Spinal cord (tissue), 10 donors: Measurements from ENCODE around the gene REV1. TPM values are rescaled to one million over a fixed set of nuclear protein-coding genes. Genes with fewer than 3 reads are reported as not detected.
"Not testable (repeated sequence)": the region's sequence is repeated elsewhere in the genome, so short reads cannot be mapped to it uniquely, and the experiment has no call there.

Experiments used
- DNase-seq, 6 donors: peaks; one replicate each; pipeline versions ENCODE4 v3.0.0 to v3.0.0-alpha.2; 2013 to 2015; ENCODE audit warnings: low spot score in 6 of 6, low read depth in 4 of 6
- H3K27ac ChIP-seq: one replicate; pipeline ENCODE4 v1.5.1; 2013; ENCODE audit warnings: low read depth, low read length, control low read depth
- H3K27me3 ChIP-seq: one replicate; pipeline ENCODE4 v1.6.1; 2013; ENCODE audit warnings: low read length; ENCODE audit not compliant: control insufficient read depth, insufficient read depth
- H3K36me3 ChIP-seq: one replicate; pipeline ENCODE4 v1.6.1; 2013; ENCODE audit warnings: low read length; ENCODE audit not compliant: control insufficient read depth, insufficient read depth
- H3K4me1 ChIP-seq: one replicate; pipeline ENCODE4 v1.6.1; 2013; ENCODE audit warnings: low read length; ENCODE audit not compliant: control insufficient read depth, insufficient read depth
- H3K4me3 ChIP-seq: one replicate; pipeline ENCODE4 v1.5.1; 2013; ENCODE audit warnings: low read depth, low read length, control low read depth
- H3K9me3 ChIP-seq: one replicate; pipeline ENCODE4 v1.6.1; 2013; ENCODE audit warnings: low read length; ENCODE audit not compliant: control insufficient read depth, insufficient read depth
- WGBS: methylation state at CpG from one replicate; pipeline ENCODE4 v1.1.5; 2013; ENCODE audit warnings: missing lambda C conversion rate; ENCODE audit not compliant: insufficient coverage; 5-methylcytosine and 5-hydroxymethylcytosine counted together
- polyA plus RNA-seq, 2 donors: library from polyadenylated mRNA; unstranded; fragments of 120-200 nt; gene quantifications; one replicate each; pipeline ENCODE4 v1.2.1, GENCODE V29; 2013; ENCODE audit not compliant: insufficient read length in 2 of 2
- total RNA-seq, 2 donors: library from RNA; depleted of rRNA in 1 of 2; stranded (reverse); fragments of 120-200 nt in 1 of 2; fragments of >200 nt in 1 of 2; gene quantifications; one replicate each; pipeline versions ENCODE4 v1.2.3 to v1.2.4, GENCODE V29; 2013 to 2014
- donor health status: healthy.

The REV1 gene
- total and polyA plus RNA-seq, 4 donors = 40.4 to 109 (median 54.8) TPM

DNA sequence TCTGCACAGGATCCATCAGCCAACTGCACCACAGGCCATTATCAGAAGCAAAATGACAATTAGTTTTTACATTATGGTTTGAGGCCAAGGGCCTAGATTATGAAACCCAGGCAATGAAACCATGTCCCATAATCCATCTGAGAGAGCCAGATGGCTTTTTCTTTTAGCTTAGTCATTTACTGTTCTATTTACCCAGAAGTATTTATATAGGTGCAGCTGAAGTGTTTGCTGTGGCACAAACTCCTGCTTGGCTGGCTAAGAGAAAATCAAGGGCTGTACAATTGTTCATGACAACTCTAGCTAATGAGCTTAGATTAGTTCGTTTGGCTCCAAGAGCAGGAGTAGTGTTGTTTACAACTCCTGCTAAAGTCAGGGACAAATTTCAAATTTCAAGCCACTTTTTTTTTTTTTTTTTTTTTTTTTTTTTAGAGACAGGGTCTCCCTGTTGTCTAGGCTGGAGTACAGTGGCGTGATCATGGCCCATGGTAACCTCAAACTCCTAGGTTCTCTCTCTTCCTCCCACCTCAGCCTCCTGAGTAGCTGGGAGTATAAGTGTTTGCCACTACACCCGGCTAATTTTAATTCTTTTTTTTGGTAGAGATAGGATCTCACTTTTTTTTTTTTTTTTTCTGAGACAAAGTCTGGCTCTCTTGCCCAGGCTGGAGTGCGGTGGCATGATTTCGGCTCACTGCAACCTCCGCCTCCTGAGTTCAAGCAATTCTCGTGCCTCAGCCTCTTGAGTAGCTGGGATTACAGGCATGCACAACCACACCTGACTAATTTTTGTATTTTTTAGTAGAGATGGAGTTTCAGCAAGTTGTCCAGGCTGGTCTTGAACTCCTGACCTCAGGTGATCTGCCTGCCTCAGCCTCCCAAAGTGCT, 18.4 kb upstream of the REV1 start:
- 94% methylated on average over 4 of the region's 7 CpGs for WGBS
- Histone ChIP-seq H3K9me3 (no peaks in the 10 kb centered on the region), H3K4me3 (no peak overlapping the region), H3K4me1 (no peaks in the 10 kb centered on the region), H3K27ac (no peak overlapping the region), H3K36me3 (no peaks in the 10 kb centered on the region), H3K27me3 (no peaks in the 10 kb centered on the region)
- DNase-seq = peak in 1 of 6 donors; percentile 67

DNA sequence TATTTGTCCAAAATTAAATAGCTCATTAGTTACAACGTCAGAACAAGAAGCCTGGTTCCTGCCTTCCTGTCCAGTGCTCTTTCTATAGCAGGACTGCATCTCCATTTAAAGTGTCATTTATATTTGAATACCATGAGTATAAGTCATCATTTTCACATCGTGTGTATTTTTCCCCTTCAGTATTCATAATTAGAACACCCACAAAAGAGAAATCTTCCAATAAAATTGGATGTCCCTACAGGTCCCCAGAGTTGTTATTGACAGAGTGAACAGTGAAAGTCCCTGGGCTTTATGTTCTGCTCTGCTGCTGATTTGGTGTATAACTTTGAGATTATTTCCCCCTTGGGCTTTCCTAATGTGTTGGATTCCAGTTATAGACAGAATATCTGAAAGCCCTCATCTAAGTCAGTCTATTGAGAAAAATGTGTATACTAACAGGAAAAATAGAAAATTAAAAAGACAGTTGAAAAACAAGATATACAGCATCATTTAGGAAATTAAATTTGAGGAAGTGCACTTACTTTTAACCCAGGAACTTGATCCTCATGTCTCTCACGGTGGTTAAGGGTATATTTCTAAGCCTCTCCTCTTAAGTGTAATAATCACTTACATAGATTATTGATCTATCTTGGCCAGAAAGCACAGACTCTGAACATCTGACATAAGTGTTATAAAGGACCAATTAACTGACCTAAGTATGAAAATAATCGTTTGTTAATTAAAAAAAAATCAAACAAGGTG, 15.2 kb upstream of the REV1 start:
- no peaks in the 10 kb centered on the region for H3K9me3 ChIP-seq
- H3K27ac ChIP-seq = no peak overlapping the region
- no peak overlapping the region for H3K4me3 ChIP-seq
- WGBS = no CpG with 5 or more reads among the region's 4 CpGs
- DNase-seq = peak in 1 of 6 donors; percentile 49
- no peaks in the 10 kb centered on the region for H3K4me1 ChIP-seq
- no peaks in the 10 kb centered on the region for H3K27me3 ChIP-seq
- H3K36me3 ChIP-seq = no peaks in the 10 kb centered on the region

DNA sequence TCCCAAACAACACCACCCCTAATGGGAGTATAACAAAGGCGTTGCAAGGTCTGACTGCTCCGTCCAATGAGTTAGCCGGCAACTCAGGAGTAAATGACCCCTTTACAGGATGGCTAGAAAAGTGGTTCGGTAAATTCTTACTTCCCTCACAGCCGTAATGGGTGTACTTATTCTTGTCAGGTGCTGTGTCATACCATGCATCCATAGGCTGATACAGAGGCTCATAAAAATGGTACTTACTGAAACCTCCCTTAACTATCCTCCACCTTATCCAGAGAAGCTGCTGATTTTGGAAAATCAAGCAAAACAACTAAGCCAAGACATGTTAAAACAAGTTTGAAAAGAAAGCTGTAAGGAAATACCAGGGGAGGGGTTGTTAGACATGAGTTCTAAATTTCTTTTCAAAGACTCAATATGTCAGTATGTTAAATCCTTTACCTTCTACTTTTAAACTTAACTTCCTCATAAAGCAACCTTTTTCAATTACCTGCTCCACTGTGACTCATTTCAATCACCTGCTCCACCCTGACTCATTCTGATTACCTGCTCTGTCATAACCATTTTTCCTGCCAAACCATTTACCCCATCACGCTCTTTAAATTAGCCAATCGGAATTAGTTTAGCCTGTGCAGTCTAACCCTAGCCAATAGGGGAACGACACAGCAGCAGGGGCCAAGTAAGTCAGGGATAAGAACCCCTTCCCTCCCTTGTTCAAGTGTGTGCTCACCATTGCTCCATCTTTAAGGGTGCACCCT, 14.0 kb upstream of the REV1 start:
- H3K4me3 ChIP-seq, H3K27me3 ChIP-seq, H3K36me3 ChIP-seq, DNase-seq, H3K4me1 ChIP-seq, H3K27ac ChIP-seq, H3K9me3 ChIP-seq: not testable (repeated sequence)
- 100% methylated on average over 3 of the region's 8 CpGs for WGBS

DNA sequence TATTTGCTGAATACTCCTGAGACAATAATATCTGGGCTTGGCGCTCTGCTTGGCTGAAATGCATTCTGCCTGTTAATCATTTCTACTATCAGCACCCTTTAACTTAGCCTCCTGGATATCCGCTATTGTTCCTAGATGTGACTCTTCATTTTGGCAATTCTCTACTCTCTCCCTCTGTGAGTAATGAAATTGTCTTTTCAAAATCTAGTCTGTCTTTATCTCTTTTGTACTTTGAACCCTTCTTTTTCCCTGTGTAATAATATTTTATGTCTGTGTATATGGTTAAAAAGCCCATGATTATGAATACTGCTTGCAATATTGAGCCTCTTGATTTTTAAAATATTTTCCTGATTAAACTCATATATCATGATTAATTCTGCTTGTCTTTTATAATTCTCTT, 6.2 kb upstream of the REV1 start:
- Histone ChIP-seq H3K4me1 (no peaks in the 10 kb centered on the region), H3K4me3 (no peak overlapping the region), H3K27me3 (no peaks in the 10 kb centered on the region), H3K36me3 (no peaks in the 10 kb centered on the region), H3K9me3 (no peaks in the 10 kb centered on the region), H3K27ac (no peak overlapping the region)
- no peak for DNase-seq
- WGBS = 38% methylated on average over 1 of the region's 2 CpGs

DNA sequence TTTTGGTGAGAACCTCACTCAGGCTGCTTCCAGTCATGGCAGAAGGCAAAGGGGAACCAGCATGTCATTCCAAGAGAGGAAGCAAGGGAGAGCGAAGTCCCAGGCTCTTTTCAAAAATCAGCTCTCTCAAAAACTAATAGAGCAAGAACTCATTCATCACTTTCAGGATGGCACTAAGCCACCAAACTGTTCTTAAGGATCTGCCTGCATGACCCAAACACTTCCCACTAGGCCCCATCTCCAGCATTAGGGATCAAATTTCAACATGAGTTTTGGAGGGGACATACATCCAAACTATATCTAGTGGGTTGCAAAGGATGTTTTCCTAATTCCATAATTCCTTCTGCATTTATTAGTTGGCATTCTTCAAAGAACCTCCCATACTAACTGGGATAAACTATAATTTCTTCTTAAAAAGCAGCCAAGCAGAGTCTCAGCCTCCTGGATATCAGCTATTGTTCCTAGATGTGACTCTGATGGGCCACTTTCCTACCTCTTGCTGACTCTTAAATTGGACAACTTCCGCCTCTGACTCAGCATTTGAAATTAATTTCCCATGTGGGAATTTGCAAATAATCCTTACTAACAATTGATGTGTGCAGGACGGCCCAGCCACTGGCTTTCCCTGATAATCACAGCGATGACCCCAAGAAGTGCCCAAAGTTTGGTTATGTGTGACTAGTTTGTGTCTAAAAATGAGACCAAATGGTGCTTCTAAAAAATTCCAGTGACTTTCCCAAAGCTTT, 5.5 kb upstream of the REV1 start:
- Histone ChIP-seq H3K4me1 (peaks cover 3% of the 10 kb centered on the region), H3K9me3 (no peaks in the 10 kb centered on the region), H3K27ac (no peak overlapping the region), H3K4me3 (no peak overlapping the region), H3K36me3 (no peaks in the 10 kb centered on the region), H3K27me3 (no peaks in the 10 kb centered on the region)
- DNase-seq = no peak
- 93% methylated on average over 3 of the region's 4 CpGs for WGBS

DNA sequence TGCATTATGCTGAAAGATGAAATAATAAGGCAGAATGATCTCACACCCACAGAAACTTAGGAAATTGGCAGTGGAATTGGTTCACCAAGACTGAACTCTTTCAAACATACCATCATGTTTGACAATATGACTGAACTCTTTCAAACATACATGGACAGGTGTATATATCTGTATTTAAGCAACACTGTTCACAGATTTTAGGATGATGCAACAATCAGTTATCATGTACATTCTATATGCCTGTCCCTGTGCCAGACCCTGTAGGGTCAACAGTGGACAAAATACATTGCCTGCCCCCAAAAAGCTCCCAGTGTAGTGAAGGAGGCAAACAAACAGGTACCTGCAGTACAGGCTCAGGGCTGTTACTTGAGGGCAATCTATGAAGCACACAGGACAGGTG, 2.9 kb upstream of the REV1 start:
- no peak overlapping the region for H3K4me3 ChIP-seq
- H3K4me1 ChIP-seq = peaks cover 3% of the 10 kb centered on the region
- no peak overlapping the region for H3K27ac ChIP-seq
- H3K36me3 ChIP-seq = no peaks in the 10 kb centered on the region
- no peaks in the 10 kb centered on the region for H3K9me3 ChIP-seq
- no peak for DNase-seq
- no peaks in the 10 kb centered on the region for H3K27me3 ChIP-seq

DNA sequence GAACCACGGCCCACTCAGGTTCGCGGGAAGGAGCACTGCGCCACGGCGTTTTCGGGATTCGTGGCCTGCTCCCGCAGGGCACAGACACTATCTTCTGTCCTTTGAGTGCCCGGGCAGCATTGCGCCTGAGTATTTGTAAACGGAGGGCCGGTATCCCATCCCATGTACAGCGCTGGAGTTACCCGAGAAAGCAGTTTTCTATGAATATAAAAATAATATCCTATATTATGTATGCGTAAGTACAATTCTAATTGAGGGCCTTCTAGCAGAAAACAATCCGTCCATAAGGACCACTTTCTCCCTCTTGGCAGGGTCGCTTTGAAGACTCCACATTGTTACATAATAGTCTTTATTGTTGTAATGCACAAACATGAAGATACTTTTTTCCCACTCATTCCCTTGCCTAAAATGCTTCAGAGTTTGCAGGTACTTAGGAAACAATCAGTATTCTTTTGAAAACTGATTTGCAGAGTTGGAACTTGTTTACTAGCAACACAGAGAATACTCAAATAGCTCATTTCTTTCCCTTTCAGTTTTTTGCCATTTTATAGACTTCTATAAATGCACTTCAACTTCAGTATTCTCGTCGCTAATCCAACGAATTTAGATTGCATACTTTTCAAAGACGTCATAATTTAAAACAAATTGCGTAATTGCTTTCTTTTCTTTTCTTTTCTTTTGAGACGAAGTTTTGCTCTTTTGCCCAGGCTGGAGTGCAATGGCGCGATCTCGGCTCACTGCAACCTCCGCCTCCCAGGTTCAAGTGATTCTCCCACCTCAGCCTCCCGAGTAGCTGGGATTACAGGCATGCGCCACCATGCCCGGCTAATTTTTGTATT, 1.0 kb upstream of the REV1 start:
- Histone ChIP-seq H3K27ac (peak overlapping the region; percentile 77), H3K9me3 (no peaks in the 10 kb centered on the region), H3K27me3 (no peaks in the 10 kb centered on the region), H3K4me3 (peak overlapping the region; percentile 47), H3K4me1 (peaks cover 9% of the 10 kb centered on the region), H3K36me3 (peaks cover 1% of the 10 kb centered on the region)
- WGBS = 26% methylated on average over 15 of the region's 31 CpGs
- DNase-seq = no peak

DNA sequence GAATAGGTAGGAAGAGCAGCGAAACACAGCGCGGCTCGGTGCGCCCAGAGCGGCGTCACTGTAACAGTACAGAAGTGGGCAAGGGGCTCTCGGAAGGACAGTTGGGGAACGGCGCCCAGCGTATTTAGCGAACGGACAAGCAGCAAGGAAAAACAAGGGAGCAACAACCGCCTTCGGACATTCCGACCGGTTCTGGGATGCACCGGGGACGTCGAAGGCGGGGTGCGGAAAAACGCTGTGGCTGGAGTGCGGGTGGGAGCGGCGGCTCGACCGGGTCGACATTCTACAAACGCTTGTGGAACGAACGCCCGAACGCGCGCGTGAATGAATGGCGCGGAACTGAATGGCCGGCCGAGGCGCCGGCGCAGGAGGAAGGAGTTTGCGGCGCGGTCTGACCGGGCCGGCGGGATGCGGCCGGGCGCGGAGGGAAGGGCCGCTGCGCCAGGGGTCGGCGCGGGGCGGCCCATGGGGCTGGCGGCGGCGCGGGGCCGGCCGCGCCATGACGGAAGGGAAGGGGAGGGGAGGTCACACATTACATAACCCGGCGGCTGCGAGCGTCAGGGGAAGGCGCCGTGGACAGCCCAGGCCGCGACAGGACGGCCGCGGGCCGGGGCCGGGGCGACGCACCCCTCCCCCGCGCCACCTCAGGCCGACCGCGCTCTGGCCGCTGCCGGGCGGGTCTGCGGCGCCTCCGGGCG, 605 bp downstream of the REV1 start:
- WGBS = under 1% methylated on average over 79 of the region's 95 CpGs
- peak overlapping the region; percentile 90 for H3K27ac ChIP-seq
- no peaks in the 10 kb centered on the region for H3K27me3 ChIP-seq
- peak overlapping the region; percentile 71 for H3K4me3 ChIP-seq
- DNase-seq = peak in 4 of 6 donors; percentile 26 to 74 (median 48)
- peaks cover 10% of the 10 kb centered on the region for H3K4me1 ChIP-seq
- no peaks in the 10 kb centered on the region for H3K9me3 ChIP-seq
- H3K36me3 ChIP-seq = peaks cover 2% of the 10 kb centered on the region
